GM12801 (cell line): Measurements from ENCODE around the gene PRPF40B.

Source experiments
- TF ChIP-seq, protein P1 (sequence below): IDR thresholded peaks from one replicate; pipeline ENCODE4 v1.5.1; 2011; ENCODE audit warnings: control low read depth; ENCODE audit not compliant: insufficient read length; ENCODE audit errors: extremely low read depth

PRPF40B gene

DNA sequence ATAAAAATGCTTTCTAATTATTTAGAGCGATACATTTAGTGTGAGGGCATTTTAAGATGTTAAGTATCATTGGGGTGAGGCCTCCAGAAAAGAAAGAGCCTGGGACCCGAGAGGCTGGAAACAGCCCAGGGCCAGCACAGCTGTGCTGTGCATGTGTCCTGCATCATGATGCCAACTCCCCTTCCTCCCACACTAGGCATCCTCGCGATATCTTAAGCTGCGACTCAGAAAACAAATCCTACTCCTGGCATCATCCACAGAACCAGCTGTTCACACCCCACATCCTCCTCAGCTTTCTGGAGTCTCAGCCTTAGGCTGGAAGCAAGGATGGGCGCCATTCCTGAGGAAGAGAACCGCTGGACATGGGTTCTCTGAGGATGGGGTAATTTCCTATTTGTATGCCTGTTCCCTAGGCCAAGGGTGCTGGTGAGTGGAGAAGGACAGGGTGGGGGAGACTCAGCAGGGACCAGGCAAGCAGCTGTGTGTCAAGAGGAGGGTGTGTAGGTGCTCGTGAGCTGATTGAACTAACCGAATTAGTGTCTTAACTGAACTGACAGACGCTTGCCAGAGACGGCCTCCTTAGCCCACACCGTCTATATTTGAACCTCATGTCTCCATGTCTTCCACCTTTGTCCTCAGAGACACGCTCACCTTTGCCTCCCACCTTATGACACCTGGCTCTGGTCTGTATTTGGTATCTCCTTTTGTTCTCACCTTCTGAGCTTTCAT, 39.8 kb upstream of the PRPF40B start:
- TF ChIP-seq, protein P1, sequence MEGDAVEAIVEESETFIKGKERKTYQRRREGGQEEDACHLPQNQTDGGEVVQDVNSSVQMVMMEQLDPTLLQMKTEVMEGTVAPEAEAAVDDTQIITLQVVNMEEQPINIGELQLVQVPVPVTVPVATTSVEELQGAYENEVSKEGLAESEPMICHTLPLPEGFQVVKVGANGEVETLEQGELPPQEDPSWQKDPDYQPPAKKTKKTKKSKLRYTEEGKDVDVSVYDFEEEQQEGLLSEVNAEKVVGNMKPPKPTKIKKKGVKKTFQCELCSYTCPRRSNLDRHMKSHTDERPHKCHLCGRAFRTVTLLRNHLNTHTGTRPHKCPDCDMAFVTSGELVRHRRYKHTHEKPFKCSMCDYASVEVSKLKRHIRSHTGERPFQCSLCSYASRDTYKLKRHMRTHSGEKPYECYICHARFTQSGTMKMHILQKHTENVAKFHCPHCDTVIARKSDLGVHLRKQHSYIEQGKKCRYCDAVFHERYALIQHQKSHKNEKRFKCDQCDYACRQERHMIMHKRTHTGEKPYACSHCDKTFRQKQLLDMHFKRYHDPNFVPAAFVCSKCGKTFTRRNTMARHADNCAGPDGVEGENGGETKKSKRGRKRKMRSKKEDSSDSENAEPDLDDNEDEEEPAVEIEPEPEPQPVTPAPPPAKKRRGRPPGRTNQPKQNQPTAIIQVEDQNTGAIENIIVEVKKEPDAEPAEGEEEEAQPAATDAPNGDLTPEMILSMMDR = no peak

DNA sequence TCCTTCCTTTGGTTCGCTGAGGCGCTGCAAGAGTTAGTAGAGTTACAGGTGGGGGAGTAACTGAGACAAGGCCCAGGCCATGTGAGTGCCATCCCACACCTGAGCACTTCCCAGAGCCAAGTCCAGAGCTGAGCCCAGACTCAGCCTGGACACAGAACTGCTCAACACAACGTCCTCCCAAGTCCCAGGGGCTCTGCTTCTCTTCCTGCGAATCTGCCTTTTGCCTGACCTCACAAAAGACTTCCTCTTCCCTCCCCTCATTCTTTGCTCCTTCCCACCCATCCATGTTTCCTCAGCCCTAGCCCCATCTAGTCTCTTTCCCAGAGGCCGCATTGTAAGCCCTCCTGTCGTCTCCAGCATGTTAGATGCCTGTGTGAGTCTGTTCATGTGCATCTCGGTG, 38.8 kb upstream of the PRPF40B start:
- TF ChIP-seq, protein P1 = no peak

DNA sequence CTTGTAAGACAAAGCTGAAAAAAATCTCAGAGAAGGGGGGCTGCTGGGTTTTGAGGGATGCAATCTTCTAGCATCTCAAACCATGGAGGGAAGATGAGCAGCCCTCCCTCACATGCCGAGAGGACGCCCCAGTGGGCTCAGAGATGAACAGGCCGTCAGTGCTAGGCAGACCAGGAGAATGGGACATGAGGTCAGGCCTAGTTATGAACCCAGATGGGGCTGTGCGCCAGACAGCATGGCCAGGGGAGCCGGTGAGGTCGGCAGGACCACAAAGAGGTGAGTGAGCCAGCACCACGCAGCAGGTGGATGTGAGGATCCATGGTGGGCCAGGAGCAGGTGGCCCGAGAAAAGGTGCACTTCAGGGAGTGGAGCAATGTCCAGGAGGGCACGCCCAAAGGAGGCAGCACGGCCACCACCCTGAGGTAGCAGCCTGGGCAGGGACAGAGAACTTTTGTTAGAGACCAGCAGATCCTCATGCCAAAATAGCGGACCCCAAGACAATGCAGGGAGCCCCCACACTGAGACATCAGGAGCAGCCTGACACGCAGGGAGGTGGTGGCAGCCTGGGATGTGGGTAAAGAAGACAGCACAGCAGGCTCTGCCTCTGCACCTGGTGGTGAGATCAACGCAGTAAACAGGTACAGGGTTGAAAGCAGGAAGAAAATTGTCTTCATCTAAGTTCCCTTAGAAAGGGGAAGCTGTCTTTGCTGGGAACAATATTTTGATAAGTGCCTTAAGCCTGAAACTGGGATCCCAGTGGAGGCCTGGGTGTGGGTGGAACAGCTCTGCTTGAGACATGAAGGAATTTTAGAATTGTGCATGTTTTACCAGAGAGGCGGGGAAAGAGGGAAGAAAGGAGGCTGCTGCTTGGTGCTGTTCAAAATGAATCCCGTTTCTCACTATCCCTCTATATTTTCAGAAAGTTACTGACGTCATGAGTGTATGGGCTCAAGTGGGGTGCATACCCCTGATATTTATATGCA, 37.6 kb upstream of the PRPF40B start:
- TF ChIP-seq, protein P1 = no peak

DNA sequence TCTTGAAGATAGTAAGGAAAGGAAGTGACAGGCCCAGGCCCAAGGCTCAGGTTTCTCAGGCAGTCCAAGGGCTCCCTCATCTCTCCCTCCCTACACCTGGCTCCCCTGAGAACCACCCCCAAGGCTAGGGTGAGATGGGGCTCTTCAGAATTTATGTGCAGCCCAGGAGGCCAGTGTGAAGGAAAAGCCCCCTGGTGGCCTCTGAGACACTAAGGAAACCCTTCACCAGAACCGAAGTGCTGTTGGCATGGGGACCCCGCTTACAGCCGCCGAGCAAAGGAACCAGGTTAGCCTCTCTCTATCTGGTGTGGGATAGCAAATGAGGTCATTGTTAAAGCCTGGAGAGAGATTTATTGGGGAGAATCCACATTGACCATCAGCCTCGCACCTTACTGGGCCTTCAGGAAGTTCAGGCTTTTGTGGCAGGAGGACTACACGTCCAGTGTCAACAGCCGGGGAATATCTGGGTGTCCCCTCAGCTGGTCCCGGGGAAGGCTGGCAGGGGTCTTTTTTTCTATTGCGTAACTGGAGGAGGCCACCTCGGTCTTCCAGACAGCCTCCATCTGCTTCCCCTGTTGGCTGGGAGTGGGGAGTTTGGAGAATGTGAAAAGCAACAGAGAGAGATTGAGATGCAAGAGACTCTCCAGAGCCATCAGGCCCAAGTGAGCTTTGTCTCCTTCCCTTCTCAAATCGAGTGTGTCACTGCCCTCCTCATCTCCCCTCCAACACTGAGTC, 36.0 kb upstream of the PRPF40B start:
- TF ChIP-seq, protein P1 = no peak

DNA sequence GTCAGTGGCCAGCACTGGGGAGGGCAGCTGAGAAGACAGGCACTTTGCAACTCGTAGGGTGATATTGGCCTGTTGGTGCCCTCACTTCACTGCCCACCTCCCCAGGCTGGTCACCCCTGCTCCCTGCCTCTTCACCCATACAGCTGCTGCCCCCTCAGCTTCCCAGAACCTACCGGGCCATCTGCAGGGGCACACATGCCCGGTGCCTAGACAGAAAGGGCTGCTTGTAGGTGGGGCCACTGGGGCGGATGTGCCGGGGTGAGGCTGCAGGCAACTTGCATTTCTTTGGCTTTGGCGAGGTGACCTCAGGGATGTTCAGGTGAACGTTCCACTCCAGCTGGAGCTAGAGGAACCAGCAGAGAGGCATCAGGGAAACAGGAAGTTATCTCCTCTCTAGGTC, 35.1 kb upstream of the PRPF40B start:
- TF ChIP-seq, protein P1 = no peak

DNA sequence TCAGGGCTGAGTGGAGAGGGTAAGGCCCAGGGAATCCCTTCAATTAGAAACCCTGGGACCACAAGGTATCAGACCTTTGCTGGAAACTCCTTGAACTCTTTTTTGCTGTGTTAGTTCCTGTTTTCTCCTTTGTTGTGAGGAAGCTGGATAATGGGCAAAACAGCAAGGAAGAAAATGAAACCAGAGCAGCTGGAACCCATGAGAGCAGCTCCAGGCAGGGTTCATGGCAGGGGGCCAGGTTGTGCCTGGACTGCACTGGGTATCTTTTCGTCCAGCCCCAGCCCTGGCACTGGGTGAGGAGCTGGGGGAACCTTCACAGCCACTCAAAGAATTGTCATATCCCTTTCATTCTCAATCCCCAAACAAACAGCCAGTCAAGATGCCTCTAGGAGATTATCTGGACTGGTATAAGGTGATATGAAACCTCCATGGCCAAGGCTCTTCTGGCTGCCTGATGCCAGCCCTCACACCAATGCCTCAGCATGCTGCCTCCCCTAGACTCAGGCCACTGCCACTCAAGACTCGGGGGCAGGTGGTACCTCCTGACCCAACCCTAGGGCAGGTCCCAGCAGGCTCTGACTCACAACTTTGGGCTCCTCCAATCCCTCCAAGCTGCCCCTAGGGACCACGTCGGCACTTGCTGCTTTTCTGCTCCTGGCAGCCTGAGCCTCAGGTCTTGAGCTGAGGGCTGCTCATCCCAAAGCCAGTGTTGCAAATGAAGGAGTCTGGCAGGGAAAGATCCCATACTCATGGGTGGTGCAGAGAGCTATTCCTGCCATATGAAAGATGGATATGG, 34.4 kb upstream of the PRPF40B start:
- TF ChIP-seq, protein P1 = no peak

DNA sequence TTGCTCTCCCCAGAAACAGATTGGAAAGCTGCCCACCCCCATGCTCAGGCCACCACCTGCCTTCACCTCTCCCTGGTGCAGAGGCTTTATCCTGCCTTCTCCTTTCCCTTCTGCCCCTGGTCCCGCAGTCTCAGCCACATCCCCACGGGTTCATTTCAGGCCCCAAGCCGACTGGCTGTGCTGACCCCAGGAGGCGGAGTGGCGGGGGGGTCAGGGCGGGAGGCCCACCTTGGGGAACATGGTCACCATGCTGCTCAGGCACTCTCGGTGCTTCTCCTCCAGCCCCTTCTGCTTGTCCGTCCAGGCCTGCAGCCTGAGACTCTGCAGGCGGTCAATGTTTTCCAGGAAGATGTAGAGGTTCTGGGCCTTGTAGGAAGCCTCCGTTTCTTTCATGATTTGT, 24.8 kb upstream of the PRPF40B start:
- TF ChIP-seq, protein P1 = no peak
